ENCODE measurements around the gene TRAM2. TPM values are rescaled to one million over a fixed set of nuclear protein-coding genes. Genes with fewer than 3 reads are reported as not detected.

Gene TRAM2
- total and polyA plus RNA-seq, 9 of the 15 experiments (the other 6 are each of a cell fraction or from before 2014, with no cell fraction given) = 2.6 to 13.3 (median 8.9) TPM

DNA sequence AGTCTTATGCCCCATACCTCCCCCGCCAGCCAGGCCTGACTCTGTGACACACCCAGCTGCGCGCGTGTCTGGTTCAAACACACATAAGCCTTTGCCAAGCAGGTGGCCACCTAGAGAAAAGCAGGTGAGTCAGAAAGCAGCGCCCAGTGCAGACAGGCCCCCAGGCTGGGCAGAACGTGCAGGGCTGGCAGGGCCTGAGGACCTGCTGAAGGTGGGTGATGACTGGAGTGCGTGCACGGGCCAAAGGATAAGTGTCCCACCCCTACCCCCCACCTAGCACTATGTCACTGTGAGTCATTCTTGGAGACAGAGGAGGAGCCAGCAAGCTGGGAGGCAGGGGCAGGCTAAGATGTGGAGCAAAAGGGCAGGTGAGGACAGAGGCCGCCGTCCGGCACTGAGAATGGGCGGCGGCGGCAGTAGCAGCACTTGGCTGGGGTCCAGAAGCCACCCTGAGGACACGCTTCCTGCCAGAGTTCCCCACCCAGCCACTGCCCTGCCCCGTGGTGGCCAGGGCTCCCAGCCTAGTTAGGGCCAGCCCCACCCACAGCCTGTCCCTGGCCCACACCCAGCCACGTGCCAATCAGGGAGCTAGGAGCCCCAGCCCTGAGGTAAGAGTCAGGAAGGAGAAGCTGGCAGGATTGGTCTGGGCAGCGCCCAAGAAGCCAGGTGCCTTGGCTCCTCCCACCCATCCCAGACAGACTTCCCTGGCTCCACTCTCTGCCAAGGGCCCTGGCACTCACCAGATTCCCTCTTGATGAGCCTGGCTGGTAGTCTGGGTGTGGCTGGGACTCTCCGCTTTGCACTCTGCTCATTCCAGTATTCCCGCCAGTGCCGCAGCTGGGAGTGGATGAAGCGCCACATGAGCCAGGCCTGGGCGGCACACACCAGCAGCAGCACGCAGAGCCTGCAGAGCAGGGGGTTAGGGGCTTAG lies 72.7 kb downstream of the TRAM2 start (continued):
- TF ChIP-seq, protein P1, sequence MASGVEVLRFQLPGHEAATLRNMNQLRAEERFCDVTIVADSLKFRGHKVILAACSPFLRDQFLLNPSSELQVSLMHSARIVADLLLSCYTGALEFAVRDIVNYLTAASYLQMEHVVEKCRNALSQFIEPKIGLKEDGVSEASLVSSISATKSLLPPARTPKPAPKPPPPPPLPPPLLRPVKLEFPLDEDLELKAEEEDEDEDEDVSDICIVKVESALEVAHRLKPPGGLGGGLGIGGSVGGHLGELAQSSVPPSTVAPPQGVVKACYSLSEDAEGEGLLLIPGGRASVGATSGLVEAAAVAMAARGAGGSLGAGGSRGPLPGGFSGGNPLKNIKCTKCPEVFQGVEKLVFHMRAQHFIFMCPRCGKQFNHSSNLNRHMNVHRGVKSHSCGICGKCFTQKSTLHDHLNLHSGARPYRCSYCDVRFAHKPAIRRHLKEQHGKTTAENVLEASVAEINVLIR (CRISPR knock-in tag; IDR thresholded peaks at IDR 0.05) = no peak
- no peak for TF ChIP-seq CBX1 (IDR thresholded peaks at IDR 0.05; ENCODE audit: low read depth)
- no peak for TF ChIP-seq TFAM (CRISPR knock-in tag; conservative IDR thresholded peaks at IDR 0.05)
- no peak for TF ChIP-seq ZC3H4 (CRISPR knock-in tag; IDR thresholded peaks at IDR 0.05; ENCODE audit: borderline replicate concordance)
- no peak for TF ChIP-seq YBX1 (IDR thresholded peaks at IDR 0.05)
- no peak for TF ChIP-seq EHMT2 (IDR thresholded peaks at IDR 0.05)
- no peak for TF ChIP-seq EZH2 (IDR thresholded peaks at IDR 0.05; ENCODE audit: borderline replicate concordance, low read depth, low read length)
- no peak for TF ChIP-seq ZNF263 (CRISPR knock-in tag; IDR thresholded peaks at IDR 0.05; ENCODE audit: borderline replicate concordance)
- TF ChIP-seq, protein P2, sequence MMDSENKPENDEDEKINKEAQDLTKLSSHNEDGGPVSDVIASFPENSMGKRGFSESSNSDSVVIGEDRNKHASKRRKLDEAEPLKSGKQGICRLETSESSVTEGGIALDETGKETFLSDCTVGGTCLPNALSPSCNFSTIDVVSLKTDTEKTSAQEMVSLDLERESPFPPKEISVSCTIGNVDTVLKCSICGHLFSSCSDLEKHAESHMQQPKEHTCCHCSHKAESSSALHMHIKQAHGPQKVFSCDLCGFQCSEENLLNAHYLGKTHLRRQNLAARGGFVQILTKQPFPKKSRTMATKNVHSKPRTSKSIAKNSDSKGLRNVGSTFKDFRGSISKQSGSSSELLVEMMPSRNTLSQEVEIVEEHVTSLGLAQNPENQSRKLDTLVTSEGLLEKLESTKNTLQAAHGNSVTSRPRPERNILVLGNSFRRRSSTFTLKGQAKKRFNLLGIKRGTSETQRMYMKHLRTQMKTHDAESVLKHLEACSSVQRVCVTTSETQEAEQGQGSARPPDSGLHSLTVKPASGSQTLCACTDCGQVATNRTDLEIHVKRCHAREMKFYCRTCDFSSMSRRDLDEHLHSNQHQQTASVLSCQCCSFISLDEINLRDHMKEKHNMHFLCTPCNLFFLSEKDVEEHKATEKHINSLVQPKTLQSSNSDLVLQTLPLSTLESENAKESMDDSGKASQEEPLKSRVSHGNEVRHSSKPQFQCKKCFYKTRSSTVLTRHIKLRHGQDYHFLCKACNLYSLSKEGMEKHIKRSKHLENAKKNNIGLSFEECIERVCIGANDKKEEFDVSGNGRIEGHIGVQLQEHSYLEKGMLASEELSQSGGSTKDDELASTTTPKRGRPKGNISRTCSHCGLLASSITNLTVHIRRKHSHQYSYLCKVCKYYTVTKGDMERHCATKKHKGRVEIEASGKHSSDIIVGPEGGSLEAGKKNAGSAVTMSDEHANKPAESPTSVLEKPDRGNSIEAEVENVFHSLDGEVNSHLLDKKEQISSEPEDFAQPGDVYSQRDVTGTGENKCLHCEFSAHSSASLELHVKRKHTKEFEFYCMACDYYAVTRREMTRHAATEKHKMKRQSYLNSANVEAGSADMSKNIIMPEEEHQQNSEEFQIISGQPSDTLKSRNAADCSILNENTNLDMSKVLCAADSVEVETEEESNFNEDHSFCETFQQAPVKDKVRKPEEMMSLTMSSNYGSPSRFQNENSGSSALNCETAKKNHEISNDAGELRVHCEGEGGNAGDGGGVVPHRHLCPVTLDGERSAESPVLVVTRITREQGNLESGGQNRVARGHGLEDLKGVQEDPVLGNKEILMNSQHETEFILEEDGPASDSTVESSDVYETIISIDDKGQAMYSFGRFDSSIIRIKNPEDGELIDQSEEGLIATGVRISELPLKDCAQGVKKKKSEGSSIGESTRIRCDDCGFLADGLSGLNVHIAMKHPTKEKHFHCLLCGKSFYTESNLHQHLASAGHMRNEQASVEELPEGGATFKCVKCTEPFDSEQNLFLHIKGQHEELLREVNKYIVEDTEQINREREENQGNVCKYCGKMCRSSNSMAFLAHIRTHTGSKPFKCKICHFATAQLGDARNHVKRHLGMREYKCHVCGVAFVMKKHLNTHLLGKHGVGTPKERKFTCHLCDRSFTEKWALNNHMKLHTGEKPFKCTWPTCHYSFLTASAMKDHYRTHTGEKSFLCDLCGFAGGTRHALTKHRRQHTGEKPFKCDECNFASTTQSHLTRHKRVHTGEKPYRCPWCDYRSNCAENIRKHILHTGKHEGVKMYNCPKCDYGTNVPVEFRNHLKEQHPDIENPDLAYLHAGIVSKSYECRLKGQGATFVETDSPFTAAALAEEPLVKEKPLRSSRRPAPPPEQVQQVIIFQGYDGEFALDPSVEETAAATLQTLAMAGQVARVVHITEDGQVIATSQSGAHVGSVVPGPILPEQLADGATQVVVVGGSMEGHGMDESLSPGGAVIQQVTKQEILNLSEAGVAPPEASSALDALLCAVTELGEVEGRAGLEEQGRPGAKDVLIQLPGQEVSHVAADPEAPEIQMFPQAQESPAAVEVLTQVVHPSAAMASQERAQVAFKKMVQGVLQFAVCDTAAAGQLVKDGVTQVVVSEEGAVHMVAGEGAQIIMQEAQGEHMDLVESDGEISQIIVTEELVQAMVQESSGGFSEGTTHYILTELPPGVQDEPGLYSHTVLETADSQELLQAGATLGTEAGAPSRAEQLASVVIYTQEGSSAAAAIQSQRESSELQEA (IDR thresholded peaks at IDR 0.05; ENCODE audit: low read depth) = no peak
- TF ChIP-seq YY1 (IDR thresholded peaks at IDR 0.05; ENCODE audit: borderline replicate concordance in 1 of 3, control insufficient read depth in 1 of 3, extremely low read depth in 1 of 3, insufficient read depth in 3 of 3, insufficient read length in 1 of 3, insufficient replicate concordance in 2 of 3, low read depth in 1 of 3, low read length in 2 of 3) = peak in 1 of 3 experiments; percentile 53
- TF ChIP-seq PTBP1 (IDR thresholded peaks at IDR 0.05; ENCODE audit: low read depth, low read length) = 0 out of 2 replicates have a peak, but pooled peaks have one; percentile 25
- TF ChIP-seq, protein P3, sequence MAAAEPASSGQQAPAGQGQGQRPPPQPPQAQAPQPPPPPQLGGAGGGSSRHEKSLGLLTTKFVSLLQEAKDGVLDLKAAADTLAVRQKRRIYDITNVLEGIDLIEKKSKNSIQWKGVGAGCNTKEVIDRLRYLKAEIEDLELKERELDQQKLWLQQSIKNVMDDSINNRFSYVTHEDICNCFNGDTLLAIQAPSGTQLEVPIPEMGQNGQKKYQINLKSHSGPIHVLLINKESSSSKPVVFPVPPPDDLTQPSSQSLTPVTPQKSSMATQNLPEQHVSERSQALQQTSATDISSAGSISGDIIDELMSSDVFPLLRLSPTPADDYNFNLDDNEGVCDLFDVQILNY (CRISPR knock-in tag; IDR thresholded peaks at IDR 0.05) = no peak
- TF ChIP-seq NFE2 (IDR thresholded peaks at IDR 0.05; ENCODE audit: low read depth) = no peak
- no peak for TF ChIP-seq NR1H2 (CRISPR knock-in tag; IDR thresholded peaks at IDR 0.05)
